ENCODE results near the gene AFDN. TPM values are rescaled to one million over a fixed set of nuclear protein-coding genes. Genes with fewer than 3 reads are reported as not detected.

AFDN gene
- total RNA-seq, 1 experiment from 2014 or later = 182 TPM

- no peak for TF ChIP-seq ZNF121 (CRISPR knock-in tag; IDR thresholded peaks at IDR 0.05)
- no peak for TF ChIP-seq RORB (CRISPR knock-in tag; IDR thresholded peaks at IDR 0.05)
- no peak for TF ChIP-seq TEAD1 (CRISPR knock-in tag; IDR thresholded peaks at IDR 0.05)
- no peak for TF ChIP-seq ATF6 (CRISPR knock-in tag; IDR thresholded peaks at IDR 0.05)
- no peak for TF ChIP-seq NR2C2 (CRISPR knock-in tag; IDR thresholded peaks at IDR 0.05)
- no peak for TF ChIP-seq MXD4 (CRISPR knock-in tag; IDR thresholded peaks at IDR 0.05; ENCODE audit: borderline replicate concordance)
- no peak for TF ChIP-seq SMAD3 (CRISPR knock-in tag; IDR thresholded peaks at IDR 0.05; ENCODE audit: borderline replicate concordance)
- TF ChIP-seq ERG (CRISPR knock-in tag; IDR thresholded peaks at IDR 0.05) = no peak
- no peak for TF ChIP-seq OVOL2 (CRISPR knock-in tag; IDR thresholded peaks at IDR 0.05; ENCODE audit: borderline replicate concordance)
- TF ChIP-seq FOXJ3 (CRISPR knock-in tag; IDR thresholded peaks at IDR 0.05; ENCODE audit: borderline replicate concordance) = no peak
- no peak for TF ChIP-seq ZNF317 (CRISPR knock-in tag; IDR thresholded peaks at IDR 0.05; ENCODE audit: borderline replicate concordance, low read depth)
- no peak for TF ChIP-seq E2F4 (CRISPR knock-in tag; IDR thresholded peaks at IDR 0.05; ENCODE audit: borderline replicate concordance, low read depth)
- TF ChIP-seq ZSCAN18 (CRISPR knock-in tag; IDR thresholded peaks at IDR 0.05) = no peak
- TF ChIP-seq SP1 (CRISPR knock-in tag; conservative IDR thresholded peaks at IDR 0.05) = no peak
- no peak for ATAC-seq
- Mint-ChIP-seq H3K9me3 (peaks cover 52% of the 10 kb centered on the region), H3K4me3 (no peak overlapping the region), H3K27ac (no peak overlapping the region), H3K4me1 (peaks cover 6% of the 10 kb centered on the region), H3K36me3 (peaks cover 13% of the 10 kb centered on the region), H3K27me3 (ENCODE audit: low read depth) (no peaks in the 10 kb centered on the region)
- POLR2A ChIA-PET = no interaction called here
- CTCF ChIA-PET = no interaction called here
- DNase-seq (ENCODE audit: low spot score) = no peak
These were observed 179.1 kb downstream of the AFDN start for GRCh38 chr6:168005796-168006195.

- peaks cover 19% of the 10 kb centered on the region for H3K36me3 Mint-ChIP-seq
- ATAC-seq (no peak), DNase-seq (ENCODE audit: low spot score) (no peak)
- H3K4me1 Mint-ChIP-seq = peaks cover 6% of the 10 kb centered on the region
- TF ChIP-seq ATF6 (CRISPR knock-in tag; IDR thresholded peaks at IDR 0.05) (no peak), OVOL2 (CRISPR knock-in tag; IDR thresholded peaks at IDR 0.05; ENCODE audit: borderline replicate concordance) (no peak), ETV6 (CRISPR knock-in tag; IDR thresholded peaks at IDR 0.05) (no peak), TP53 (CRISPR knock-in tag; IDR thresholded peaks at IDR 0.05) (no peak), FOXJ3 (CRISPR knock-in tag; IDR thresholded peaks at IDR 0.05; ENCODE audit: borderline replicate concordance) (no peak), ATF3 (CRISPR knock-in tag; conservative IDR thresholded peaks at IDR 0.05) (no peak), TEAD4 (CRISPR knock-in tag; IDR thresholded peaks at IDR 0.05) (no peak), ZNF317 (CRISPR knock-in tag; IDR thresholded peaks at IDR 0.05; ENCODE audit: borderline replicate concordance, low read depth) (no peak), ZNF232 (CRISPR knock-in tag; IDR thresholded peaks at IDR 0.05) (no peak)
- ChIA-PET CTCF (no interaction called here), POLR2A (no interaction called here)
- no peaks in the 10 kb centered on the region for H3K27me3 Mint-ChIP-seq (ENCODE audit: low read depth)
- H3K4me3 Mint-ChIP-seq = no peak overlapping the region
- peaks cover 55% of the 10 kb centered on the region for H3K9me3 Mint-ChIP-seq
- H3K27ac Mint-ChIP-seq = 0 out of 2 replicates have a peak overlapping the region, but pooled peaks have one; percentile 26
These were observed 181.1 kb downstream of the AFDN start for GRCh38 chr6:168007592-168008338.
